SU-DHL-6 (cell line): ENCODE data around the gene NACC1.

ENCODE experiments used
- H2AFZ ChIP-seq: fragments of 200-600 bp; sonication (generic); 2 replicates; pipeline ENCODE4 v1.6.1; 2014; ENCODE audit warnings: low read depth, mild to moderate bottlenecking, moderate library complexity, mixed read lengths, antibody characterized with exemption, low read length; ENCODE audit not compliant: severe bottlenecking
- H3F3A ChIP-seq: fragments of 200-600 bp; shearing (Covaris generic); 2 replicates; pipeline ENCODE4 v1.6.0; 2016; ENCODE audit warnings: antibody characterized with exemption, mild to moderate bottlenecking; ENCODE audit not compliant: insufficient read depth
- H3K27ac ChIP-seq: fragments of 200-600 bp; sonication (generic); 2 replicates; pipeline ENCODE4 v1.5.1; 2016; ENCODE audit warnings: low read depth, mild to moderate bottlenecking, low read length, moderate library complexity, mixed read lengths
- H3K27me3 ChIP-seq: fragments of 200-600 bp; sonication (generic), shearing (Covaris generic); 2 replicates; pipeline ENCODE4 v1.6.0; 2014; ENCODE audit warnings: mild to moderate bottlenecking, low read length
- H3K36me3 ChIP-seq: fragments of 200-600 bp; sonication (generic); 2 replicates; pipeline ENCODE4 v1.6.1; 2014; ENCODE audit warnings: mild to moderate bottlenecking, low read length, mixed read lengths
- H3K4me2 ChIP-seq: fragments of 300-600, 200-600 bp; shearing (Covaris generic), sonication (generic); 2 replicates; pipeline ENCODE4 v1.6.0; 2014; ENCODE audit warnings: low read length, low read depth, mild to moderate bottlenecking; ENCODE audit not compliant: poor library complexity, severe bottlenecking
- H3K4me3 ChIP-seq: fragments of 200-600 bp; sonication (generic); 2 replicates; pipeline ENCODE4 v1.5.1; 2014; ENCODE audit warnings: antibody characterized with exemption, low read length, mild to moderate bottlenecking, mixed read lengths; ENCODE audit not compliant: insufficient read depth, poor library complexity, severe bottlenecking
- H3K79me2 ChIP-seq: fragments of 200-600 bp; sonication (generic); 2 replicates; pipeline ENCODE4 v1.6.1; 2014; ENCODE audit warnings: mild to moderate bottlenecking, low read length, moderate library complexity; ENCODE audit not compliant: insufficient read depth
- H3K9ac ChIP-seq: fragments of 200-600 bp; sonication (generic); 2 replicates; pipeline ENCODE4 v1.7.0; 2014; ENCODE audit warnings: mild to moderate bottlenecking, low read length
- H3K9me2 ChIP-seq: fragments of 200-600 bp; sonication (generic); replicated peaks from 2 replicates; pipeline ENCODE4 v1.6.1; 2014; ENCODE audit warnings: low read length; ENCODE audit not compliant: insufficient read depth
- H3K9me3 ChIP-seq: fragments of 200-600 bp; sonication (generic); 2 replicates; pipeline ENCODE4 v1.6.1; 2014; ENCODE audit warnings: low read length, mixed read lengths; ENCODE audit not compliant: insufficient read depth
- H4K20me1 ChIP-seq: fragments of 200-600 bp; sonication (generic); 2 replicates; pipeline ENCODE4 v1.6.1; 2014; ENCODE audit warnings: low read depth, mild to moderate bottlenecking, antibody characterized with exemption, low read length, moderate library complexity, mixed read lengths
- EZH2phosphoT487 ChIP-seq: fragments of 200-600 bp; sonication (generic), shearing (Covaris generic); conservative IDR thresholded peaks from 2 replicates; pipeline ENCODE4 v1.6.1; 2018; ENCODE audit warnings: mild to moderate bottlenecking, antibody characterized with exemption, low read length, moderate library complexity, mixed read lengths
- TF ChIP-seq, protein P1 (sequence below): fragments of 200-600 bp; sonication (generic); IDR thresholded peaks from one replicate; pipeline ENCODE4 v1.5.1; 2017; ENCODE audit warnings: antibody characterized with exemption, mild to moderate bottlenecking, low read length, moderate library complexity; ENCODE audit not compliant: insufficient read depth, poor library complexity, severe bottlenecking

Gene NACC1

DNA sequence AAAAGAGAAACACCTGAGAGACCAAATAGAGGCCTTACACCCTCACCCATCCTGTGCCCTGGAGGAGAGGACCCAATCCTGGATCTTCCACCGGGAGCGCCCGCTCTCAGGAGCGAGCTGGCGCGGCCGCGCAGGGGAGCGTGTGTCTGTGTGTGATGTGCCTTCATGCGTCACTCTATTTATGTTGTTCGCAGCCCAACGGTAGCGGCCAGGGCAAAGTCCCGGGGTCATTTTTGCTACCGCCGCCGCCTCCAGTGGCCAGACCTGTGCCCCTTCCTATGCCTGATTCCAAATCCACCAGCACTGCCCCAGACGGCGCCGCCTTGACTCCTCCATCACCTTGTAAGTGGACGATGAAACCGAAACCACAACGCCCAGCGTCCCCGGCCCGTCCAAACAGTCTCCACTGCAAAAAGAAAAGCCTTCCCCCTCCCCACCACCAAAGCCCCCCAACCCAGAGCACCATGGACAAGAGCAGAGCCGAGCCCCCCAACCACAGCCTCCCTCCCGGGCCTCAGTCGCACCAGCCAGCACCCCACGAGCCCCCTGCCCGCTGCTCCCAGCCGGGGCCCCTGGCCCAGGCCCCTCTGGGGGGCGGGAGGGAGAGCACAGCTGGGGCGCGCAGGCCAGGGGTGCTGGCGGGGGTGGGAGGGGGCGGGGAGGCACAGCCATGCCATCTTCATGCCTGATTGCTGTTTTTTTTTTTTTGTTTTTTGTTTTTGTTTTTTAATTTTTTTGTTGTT, 30.1 kb upstream of the NACC1 start:
- Histone ChIP-seq H2AFZ (no peak overlapping the region), H3K9me3 (no peaks in the 10 kb centered on the region), H3K79me2 (no peaks in the 10 kb centered on the region), H4K20me1 (no peaks in the 10 kb centered on the region), H3K4me2 (no peak overlapping the region), H3K4me3 (no peak overlapping the region), H3K27ac (no peak overlapping the region), H3K9ac (no peak overlapping the region), H3K36me3 (no peaks in the 10 kb centered on the region), H3K27me3 (no peaks in the 10 kb centered on the region), H3K9me2 (no peaks in the 10 kb centered on the region), H3F3A (no peaks in the 10 kb centered on the region)
- no peak for TF ChIP-seq EZH2phosphoT487
- TF ChIP-seq, protein P1, sequence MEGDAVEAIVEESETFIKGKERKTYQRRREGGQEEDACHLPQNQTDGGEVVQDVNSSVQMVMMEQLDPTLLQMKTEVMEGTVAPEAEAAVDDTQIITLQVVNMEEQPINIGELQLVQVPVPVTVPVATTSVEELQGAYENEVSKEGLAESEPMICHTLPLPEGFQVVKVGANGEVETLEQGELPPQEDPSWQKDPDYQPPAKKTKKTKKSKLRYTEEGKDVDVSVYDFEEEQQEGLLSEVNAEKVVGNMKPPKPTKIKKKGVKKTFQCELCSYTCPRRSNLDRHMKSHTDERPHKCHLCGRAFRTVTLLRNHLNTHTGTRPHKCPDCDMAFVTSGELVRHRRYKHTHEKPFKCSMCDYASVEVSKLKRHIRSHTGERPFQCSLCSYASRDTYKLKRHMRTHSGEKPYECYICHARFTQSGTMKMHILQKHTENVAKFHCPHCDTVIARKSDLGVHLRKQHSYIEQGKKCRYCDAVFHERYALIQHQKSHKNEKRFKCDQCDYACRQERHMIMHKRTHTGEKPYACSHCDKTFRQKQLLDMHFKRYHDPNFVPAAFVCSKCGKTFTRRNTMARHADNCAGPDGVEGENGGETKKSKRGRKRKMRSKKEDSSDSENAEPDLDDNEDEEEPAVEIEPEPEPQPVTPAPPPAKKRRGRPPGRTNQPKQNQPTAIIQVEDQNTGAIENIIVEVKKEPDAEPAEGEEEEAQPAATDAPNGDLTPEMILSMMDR = no peak

DNA sequence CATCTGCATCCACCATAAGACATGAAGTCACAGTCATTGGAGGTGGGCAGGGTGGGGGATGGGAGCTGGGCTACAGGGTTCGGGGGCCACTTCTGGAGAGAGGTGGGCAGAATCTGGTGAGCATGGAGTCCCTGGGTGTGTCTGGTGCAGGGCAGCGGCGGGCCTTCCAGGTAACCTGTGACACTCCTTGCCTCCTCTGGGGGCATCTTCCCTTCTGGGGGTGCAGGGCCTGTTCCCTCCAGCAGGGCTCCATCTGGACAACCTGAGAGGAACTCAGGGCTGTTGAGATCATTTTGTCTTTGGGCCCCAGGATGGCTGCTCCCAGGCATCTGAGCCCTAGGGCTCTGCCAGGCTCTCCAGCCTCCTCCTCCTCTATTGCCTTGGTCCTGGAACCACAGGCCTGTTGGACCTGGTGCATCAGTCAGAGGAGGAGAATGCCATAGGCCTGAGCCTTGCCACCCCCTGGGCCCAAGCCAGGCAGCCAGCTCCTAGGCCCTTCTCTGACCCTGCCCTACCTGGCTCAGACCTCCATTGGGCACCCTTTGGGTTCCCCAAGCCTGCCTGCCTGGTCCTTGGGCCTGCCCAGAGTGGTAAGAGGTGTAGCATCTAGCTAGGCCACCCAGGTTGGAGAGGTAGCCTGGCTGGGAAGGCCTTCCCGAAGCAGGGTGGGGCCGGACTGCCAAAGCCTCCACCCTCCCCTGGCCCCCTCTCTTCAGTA, 28.8 kb upstream of the NACC1 start:
- no peaks in the 10 kb centered on the region for H4K20me1 ChIP-seq
- no peaks in the 10 kb centered on the region for H3F3A ChIP-seq
- no peak overlapping the region for H3K4me2 ChIP-seq
- no peaks in the 10 kb centered on the region for H3K36me3 ChIP-seq
- TF ChIP-seq EZH2phosphoT487 = no peak
- TF ChIP-seq, protein P1 = no peak
- no peak overlapping the region for H3K4me3 ChIP-seq
- no peaks in the 10 kb centered on the region for H3K9me2 ChIP-seq
- no peaks in the 10 kb centered on the region for H3K79me2 ChIP-seq
- H3K27me3 ChIP-seq = no peaks in the 10 kb centered on the region
- no peak overlapping the region for H2AFZ ChIP-seq
- no peak overlapping the region for H3K9ac ChIP-seq
- H3K9me3 ChIP-seq = no peaks in the 10 kb centered on the region
- H3K27ac ChIP-seq = no peak overlapping the region

DNA sequence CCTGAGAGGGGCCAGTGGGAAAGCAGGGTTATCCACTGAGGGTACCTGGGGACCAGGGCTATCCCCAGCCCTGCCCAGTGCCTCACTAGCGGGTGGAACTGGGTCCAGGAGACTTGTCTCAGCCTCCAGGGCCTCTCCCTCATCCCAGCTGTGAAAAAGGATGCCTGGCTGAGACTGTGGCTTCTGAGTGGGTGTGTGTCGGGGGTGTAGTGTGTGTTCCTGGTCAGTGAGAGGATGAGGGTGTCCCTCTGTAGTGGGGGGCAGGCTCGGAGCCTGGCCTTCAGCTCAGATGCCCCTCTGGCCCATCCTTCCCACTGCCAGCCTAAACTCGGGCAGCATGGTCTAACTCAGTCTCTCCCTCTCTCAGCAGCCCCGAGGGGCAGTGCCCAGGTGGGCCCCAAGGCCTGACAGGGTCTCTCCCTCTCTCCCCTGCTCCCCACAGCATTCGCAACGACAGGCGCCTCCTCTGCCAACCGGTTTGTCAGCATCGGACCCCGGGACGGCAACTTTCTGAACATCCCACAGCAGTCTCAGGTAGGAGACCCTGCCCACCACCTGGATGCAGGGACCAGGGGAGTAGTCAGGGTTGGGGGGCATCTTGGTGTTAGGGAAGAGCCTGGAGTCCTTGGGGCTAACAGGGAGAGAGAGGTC, 28.1 kb upstream of the NACC1 start:
- H3F3A ChIP-seq = no peaks in the 10 kb centered on the region
- H3K9ac ChIP-seq = no peak overlapping the region
- H4K20me1 ChIP-seq = no peaks in the 10 kb centered on the region
- no peaks in the 10 kb centered on the region for H3K36me3 ChIP-seq
- no peak overlapping the region for H3K4me2 ChIP-seq
- no peaks in the 10 kb centered on the region for H3K9me3 ChIP-seq
- H3K27me3 ChIP-seq = no peaks in the 10 kb centered on the region
- no peak overlapping the region for H3K4me3 ChIP-seq
- no peak overlapping the region for H2AFZ ChIP-seq
- H3K9me2 ChIP-seq = no peaks in the 10 kb centered on the region
- H3K27ac ChIP-seq = no peak overlapping the region
- TF ChIP-seq, protein P1 = no peak
- TF ChIP-seq EZH2phosphoT487 = no peak
- H3K79me2 ChIP-seq = no peaks in the 10 kb centered on the region
